HG03066 (cell line): ENCODE data around the gene HLTF.
A peak's percentile ranks its signal among the peaks of the same experiment; 100 is the strongest.

Source experiments
- ATAC-seq: cut with Tn5 transposase; IDR thresholded peaks from one replicate; pipeline ENCODE4 v1.9.1; 2021; ENCODE audit warnings: low read depth; ENCODE audit not compliant: unreplicated experiment

Gene HLTF

DNA sequence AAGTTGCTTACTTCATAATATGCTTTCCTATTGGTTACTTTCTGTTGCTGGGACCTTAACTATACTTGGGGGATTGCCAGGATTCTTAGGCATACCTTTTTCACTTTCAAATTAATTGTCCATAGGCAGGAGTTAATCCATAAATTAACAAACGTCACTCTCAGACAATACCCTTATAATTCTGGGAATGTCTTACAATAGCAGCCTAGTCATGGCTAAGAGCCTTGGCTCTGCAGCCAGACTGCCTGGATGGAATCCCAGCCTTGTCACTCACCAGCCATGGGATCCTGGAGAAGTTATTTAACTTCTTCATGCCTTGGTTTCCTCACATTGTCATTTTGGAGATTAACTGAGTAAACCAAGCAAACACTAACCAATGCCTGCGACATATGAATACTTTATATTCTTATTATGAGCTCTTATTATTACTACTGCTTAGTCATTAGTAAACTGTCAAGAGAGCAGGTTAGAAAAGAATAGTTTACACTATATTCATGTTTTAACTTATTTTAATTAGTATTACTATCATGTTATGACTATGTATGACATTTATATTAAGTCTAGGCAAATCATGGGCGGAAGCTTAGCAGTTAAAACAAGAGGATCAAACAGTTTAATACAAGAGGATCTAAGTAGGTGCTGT is 66.0 kb downstream of the HLTF start:
- no peak for ATAC-seq

DNA sequence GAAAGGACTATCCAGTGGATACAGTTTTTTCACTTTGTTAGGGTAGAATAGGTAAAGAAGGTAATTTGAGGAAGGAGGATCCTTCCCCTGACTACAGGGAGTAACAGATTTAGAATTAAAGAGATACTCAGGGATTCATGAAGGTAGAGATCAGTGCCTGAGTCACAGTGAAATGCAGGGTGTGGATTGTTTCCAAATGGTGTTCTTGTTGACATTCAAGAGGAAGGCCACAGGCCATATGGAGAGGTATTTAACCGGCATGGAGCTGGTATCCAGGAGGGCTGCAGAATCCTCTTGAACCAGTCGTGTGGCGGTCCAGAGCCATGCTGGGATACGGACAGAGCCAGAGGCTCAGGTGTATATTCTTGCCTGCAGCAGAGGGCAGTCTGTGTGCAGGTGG is 66.8 kb downstream of the HLTF start:
- no peak for ATAC-seq

- ATAC-seq: no peak
These were observed 68.1 kb downstream of the HLTF start for GRCh38 chr3:149018247-149018646.

- ATAC-seq: no peak
These were observed 69.4 kb downstream of the HLTF start for GRCh38 chr3:149016669-149017541.

DNA sequence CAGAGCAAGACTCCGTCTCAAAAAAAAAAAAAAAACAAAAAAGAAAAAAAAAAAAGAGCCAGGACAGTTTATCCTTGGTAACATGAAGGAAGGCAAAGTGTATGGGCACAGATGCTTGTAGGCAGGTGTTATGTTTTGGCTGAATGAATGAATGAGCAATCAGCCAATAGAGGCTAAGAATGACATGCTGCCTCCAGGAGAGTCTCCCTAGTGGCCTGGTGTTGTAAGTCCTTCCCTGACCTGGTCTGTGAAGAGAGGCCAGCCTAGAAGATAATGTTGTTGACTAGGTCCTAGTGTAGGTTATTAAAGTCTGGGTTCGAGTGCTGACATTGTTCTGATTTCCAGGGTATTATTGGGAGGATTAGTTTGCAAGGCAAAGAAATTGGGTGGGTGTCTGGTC is 70.1 kb downstream of the HLTF start:
- ATAC-seq: no peak

DNA sequence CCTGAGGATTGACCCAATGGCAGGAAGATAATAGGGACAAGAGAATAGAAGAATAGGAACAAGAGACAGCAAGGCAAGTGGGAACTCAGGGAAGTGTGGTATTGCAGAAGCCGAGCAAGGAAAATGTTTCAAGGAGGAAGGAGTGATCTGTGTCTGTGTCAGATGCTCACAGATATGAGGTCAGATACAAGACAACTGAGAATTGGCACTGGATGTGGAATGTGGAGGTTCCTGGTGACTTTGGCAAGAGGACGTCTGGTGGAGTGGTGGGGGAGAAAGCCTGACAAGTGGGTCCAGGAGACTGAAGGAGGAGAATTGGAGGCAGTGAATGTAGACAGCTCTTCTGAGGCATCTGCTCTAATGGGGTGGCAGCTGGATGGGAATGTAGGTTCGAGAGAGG is 70.9 kb downstream of the HLTF start:
- no peak for ATAC-seq

DNA sequence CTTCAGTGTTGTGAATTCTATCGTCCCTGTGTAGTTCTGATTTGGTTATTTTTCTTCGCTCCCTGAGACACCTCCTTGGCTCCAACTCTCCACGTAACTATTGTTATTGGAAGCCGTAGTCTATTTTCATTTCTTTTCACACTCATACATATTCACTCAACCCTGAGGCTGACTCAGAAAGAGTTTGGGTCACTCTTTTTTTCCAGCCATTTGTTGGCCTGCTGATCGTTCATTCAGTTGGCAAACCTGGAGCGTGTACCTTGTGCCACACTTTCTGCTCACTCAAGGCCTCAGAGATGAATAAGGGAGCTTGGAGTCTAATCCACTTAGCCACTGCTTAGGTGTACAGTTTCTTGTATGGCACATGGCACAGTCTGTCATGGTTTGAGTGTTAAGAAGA is 72.6 kb downstream of the HLTF start:
- ATAC-seq: no peak

DNA sequence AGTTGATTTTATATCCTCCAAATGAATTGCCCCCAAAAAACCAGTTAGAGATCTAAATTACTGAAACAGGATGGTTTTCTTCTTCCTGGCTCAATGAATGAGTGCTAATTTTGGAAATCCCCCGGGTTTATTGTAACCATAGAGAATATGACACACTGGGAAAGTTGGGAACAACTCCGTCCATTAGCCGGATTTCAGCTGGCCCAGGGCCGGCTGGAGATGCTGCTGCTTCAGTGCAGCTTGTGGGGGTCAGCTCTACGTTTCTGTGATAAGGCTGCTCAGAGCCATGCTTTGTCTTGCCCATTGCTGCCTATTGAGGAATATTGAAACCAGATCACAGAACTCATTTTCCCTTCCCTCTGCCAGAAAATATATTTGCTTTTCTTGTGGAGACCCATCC is 74.7 kb downstream of the HLTF start:
- ATAC-seq: no peak

DNA sequence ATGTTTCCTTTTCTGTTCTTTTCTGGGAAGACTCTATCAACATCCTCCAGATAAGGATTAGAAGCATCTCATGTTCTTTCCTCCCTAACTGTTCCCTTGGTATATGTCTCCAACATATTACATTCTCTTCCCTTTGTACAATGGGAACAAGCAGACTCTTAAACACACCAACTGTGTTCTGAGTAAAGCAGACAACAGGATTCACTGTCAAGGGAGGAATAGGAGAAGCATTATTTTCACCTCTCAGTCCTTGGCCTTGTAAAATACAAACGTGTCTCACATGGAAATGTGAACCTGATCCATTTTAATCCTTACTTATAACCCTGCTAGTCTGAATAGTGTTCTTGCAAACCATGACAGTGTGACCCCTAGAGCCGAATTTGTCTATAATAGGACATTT is 75.4 kb downstream of the HLTF start:
- ATAC-seq: no peak

DNA sequence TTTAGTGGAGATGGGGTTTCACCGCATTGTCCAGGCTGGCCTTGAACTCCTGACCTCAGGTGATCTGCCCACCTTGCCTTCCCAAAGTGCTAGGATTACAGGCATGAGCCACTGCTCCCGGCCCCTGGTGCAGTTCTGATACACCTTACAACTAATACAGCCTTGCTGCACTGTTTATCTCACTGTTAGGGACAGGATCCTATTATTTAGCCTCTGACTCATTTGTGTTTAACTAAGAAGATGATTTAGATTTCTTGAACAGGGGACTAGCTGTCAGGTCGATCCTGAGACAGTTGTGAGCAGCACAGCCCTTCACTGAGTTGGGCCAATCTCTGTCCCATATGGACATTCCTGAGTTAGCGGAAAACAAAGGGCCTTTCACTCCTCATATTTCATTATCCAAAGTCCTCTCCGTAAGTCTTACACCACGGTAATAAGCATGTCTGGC is 75.8 kb downstream of the HLTF start:
- ATAC-seq: no peak

GRCh38 chr3:149009732-149010131 is 76.6 kb downstream of the HLTF start:
- no peak for ATAC-seq

DNA sequence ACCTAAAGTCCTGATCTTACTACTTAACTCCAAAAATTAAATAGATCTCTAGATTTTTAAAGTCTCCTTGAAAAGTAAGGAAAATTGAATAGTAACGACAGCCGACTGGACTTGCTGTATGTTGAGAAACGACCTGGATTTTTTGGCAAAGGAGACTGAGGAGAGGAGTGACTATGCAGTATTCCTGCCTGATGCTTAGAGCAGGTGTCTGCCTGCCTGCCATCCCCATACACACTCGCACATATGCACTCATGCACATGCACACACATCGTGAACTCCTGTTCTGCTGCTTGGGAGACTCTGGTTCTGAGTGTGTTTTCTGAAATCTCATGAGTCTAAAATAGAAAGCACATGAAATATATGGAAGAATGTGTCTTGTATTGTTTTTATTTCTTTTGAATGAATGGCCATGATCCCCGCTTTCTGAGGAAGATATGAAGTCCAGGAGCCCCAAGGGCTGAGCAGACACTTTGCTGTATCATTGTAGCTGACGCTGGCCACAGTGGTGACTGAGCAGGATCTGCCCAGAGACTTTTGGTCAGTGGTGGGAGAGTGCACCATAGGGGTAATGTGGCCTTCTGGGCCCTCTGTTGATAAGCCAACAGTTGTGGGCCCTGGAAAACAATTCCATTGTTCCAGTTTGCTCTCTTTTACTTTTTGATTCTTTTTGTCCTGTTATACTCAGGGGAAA is 78.6 kb downstream of the HLTF start:
- no peak for ATAC-seq

DNA sequence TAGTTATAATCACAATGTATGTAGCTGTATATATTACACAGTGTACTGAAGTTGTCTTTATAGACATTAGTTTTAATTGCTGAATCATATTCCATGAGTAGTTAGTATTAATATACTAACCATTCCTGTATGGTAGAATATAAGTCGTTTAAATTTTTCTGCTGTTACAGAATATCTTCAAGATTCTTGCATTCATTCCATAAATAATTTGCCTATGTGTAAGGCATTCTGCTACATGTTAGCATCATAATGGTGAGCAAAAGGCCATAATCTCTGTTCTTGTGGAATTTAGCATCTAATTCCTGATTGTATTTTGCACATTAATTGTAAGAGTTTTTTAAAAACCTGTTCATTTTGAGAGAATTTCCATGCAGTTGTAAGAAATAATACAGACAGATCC is 80.9 kb downstream of the HLTF start:
- ATAC-seq: no peak

DNA sequence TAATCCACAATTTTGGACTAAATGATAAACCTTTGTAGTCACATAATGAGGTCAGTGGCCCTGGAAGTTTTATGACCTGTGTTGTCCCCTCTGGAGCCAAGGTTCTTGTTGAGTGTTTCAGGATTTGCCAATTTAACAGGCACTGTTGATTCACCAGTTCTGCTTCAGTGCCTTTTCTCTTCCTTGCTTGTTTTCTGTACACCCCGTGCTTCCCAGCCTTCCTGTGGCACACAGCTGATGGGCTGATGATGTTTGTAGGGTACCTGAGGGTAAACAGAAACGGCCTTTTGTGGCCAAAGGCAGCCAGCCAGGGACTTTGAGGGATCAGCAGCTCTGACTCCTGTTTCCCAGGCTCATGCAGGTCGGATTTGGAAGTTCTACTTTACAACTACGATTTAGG is 81.7 kb downstream of the HLTF start:
- no peak for ATAC-seq

- ATAC-seq: peak; percentile 62
These were observed 82.6 kb downstream of the HLTF start for GRCh38 chr3:149003653-149004305.

GRCh38 chr3:149001727-149002126 is 84.6 kb downstream of the HLTF start:
- no peak for ATAC-seq

- ATAC-seq: no peak
These were observed 86.1 kb downstream of the HLTF start for GRCh38 chr3:149000206-149000745.

DNA sequence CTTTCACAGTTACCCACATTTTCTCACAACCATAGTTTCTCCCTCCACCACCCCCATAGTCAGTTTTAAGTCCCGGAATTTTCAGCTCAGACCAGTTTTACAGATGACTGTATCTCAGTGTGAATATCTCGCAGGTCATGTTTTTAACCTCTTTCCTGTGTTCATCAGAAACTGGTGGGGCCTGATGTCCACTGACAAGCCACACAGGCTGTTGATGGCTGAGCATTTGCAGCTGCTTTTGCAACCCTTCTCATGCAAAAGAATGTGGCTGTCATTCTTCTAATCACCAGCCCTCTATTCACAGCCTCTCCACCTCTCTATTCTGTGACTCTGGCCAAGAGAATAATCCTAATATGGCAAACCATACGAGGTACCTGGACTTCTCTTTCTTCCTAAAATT is 86.5 kb downstream of the HLTF start:
- peak; percentile 52 for ATAC-seq

DNA sequence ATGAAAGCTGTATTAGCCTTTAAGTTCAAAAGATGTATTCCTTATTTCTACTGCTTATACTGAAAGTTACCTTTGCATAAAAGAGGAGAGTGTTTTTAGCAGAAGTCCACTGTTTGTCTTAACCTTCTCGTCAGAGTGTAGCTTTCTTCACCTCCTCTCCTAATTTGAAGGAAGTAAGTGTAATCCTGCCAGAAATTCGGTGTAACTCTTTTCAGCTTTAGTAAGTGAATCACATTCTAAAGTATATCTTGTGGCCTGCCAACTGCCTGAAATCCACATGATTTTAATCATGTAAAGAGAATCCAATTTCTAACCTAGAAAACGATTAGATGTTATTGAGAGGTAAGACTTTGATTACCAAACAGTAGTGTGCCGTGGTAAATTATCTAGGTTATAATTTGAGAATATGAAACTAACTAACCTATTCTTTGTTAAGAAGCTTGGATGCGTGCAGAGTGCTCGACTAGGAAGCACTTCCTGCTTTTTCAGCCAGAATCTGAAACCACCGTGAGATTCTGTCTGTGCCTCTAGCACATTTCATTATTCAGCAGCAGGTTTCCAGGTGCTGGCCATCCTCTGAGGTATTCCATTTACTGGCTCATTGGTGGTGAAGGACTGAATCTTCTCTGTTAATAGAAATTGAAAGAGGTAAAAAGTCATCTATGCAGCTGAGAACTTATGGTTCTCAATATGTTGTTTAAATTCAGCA is 87.5 kb downstream of the HLTF start:
- no peak for ATAC-seq

- ATAC-seq: no peak
These were observed 88.0 kb downstream of the HLTF start for GRCh38 chr3:148998297-148998696.
